ENCODE data around the gene STOML1.

DNA sequence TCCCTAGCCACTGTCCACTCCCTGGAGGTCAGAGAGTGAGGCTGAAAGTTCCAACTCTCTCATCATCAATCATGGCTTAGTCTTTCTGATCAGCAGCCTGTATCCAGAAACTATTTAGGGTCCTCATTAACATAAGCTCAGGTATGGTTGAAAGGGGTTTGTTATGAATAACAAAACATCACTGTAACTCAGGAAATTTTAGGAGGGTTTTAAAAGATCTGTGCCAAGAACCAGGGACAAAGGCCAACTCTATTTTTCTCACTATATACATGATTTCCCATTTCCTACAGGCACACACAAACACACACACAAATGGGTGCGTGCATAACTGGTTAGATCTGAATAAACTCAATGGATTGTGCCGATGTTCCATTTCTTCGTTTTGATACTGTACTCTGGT is 23.6 kb downstream of the STOML1 start:
- TF ChIP-seq NR3C1 (CRISPR knock-in tag; IDR thresholded peaks at IDR 0.05) (no peak), POLR2AphosphoS5 (IDR thresholded peaks at IDR 0.05; ENCODE audit: control insufficient read depth, insufficient read depth, low read depth, low read length) (no peak), FOXM1 (IDR thresholded peaks at IDR 0.05; ENCODE audit: low read depth) (no peak), FOXM1 (CRISPR knock-in tag; IDR thresholded peaks at IDR 0.05; ENCODE audit: low read depth) (no peak), CREM (IDR thresholded peaks at IDR 0.05; ENCODE audit: low read depth) (no peak), EZH2 (IDR thresholded peaks at IDR 0.05; ENCODE audit: borderline replicate concordance, low read depth, low read length) (no peak), MTA1 (IDR thresholded peaks at IDR 0.05; ENCODE audit: borderline replicate concordance) (no peak), JUNB (CRISPR knock-in tag; conservative IDR thresholded peaks at IDR 0.05) (no peak), STAT5B (CRISPR knock-in tag; IDR thresholded peaks at IDR 0.05) (no peak)
- TF ChIP-seq, protein P1, sequence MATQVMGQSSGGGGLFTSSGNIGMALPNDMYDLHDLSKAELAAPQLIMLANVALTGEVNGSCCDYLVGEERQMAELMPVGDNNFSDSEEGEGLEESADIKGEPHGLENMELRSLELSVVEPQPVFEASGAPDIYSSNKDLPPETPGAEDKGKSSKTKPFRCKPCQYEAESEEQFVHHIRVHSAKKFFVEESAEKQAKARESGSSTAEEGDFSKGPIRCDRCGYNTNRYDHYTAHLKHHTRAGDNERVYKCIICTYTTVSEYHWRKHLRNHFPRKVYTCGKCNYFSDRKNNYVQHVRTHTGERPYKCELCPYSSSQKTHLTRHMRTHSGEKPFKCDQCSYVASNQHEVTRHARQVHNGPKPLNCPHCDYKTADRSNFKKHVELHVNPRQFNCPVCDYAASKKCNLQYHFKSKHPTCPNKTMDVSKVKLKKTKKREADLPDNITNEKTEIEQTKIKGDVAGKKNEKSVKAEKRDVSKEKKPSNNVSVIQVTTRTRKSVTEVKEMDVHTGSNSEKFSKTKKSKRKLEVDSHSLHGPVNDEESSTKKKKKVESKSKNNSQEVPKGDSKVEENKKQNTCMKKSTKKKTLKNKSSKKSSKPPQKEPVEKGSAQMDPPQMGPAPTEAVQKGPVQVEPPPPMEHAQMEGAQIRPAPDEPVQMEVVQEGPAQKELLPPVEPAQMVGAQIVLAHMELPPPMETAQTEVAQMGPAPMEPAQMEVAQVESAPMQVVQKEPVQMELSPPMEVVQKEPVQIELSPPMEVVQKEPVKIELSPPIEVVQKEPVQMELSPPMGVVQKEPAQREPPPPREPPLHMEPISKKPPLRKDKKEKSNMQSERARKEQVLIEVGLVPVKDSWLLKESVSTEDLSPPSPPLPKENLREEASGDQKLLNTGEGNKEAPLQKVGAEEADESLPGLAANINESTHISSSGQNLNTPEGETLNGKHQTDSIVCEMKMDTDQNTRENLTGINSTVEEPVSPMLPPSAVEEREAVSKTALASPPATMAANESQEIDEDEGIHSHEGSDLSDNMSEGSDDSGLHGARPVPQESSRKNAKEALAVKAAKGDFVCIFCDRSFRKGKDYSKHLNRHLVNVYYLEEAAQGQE (IDR thresholded peaks at IDR 0.05; ENCODE audit: borderline replicate concordance): no peak
- TF ChIP-seq, protein P1 (CRISPR knock-in tag; IDR thresholded peaks at IDR 0.05; ENCODE audit: low read depth): no peak
- TF ChIP-seq, protein P2, sequence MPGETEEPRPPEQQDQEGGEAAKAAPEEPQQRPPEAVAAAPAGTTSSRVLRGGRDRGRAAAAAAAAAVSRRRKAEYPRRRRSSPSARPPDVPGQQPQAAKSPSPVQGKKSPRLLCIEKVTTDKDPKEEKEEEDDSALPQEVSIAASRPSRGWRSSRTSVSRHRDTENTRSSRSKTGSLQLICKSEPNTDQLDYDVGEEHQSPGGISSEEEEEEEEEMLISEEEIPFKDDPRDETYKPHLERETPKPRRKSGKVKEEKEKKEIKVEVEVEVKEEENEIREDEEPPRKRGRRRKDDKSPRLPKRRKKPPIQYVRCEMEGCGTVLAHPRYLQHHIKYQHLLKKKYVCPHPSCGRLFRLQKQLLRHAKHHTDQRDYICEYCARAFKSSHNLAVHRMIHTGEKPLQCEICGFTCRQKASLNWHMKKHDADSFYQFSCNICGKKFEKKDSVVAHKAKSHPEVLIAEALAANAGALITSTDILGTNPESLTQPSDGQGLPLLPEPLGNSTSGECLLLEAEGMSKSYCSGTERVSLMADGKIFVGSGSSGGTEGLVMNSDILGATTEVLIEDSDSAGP (CRISPR knock-in tag; IDR thresholded peaks at IDR 0.05): no peak
